ENCODE measurements around the gene ENTR1.

Gene ENTR1

GRCh38 chr9:136410500-136411287 is at the start of gene ENTR1, which contains the start of gene PMPCA:
TSS of gene ENTR1 (minus strand) at chr9:136410614. CDS start at chr9:136410397, 217 bp downstream.
TSS of gene PMPCA (plus strand) at chr9:136410658. CDS start at chr9:136410669, 11 bp downstream.
- DNase-seq (ENCODE audit: low spot score): peak; percentile 93

GRCh38 chr9:136459425-136459824 is 49.0 kb upstream of the ENTR1 start:
- no peak for DNase-seq (ENCODE audit: low spot score)

GRCh38 chr9:136457326-136457725 is 46.9 kb upstream of the ENTR1 start:
- no peak for DNase-seq (ENCODE audit: low spot score)

GRCh38 chr9:136456258-136456657 is 45.8 kb upstream of the ENTR1 start:
- DNase-seq (ENCODE audit: low spot score): no peak

GRCh38 chr9:136455043-136456002 is 44.9 kb upstream of the ENTR1 start:
- no peak for DNase-seq (ENCODE audit: low spot score)

- no peak for DNase-seq (ENCODE audit: low spot score)
These were observed 43.8 kb upstream of the ENTR1 start for GRCh38 chr9:136454026-136454796.

- DNase-seq (ENCODE audit: low spot score): no peak
These were observed 42.9 kb upstream of the ENTR1 start for GRCh38 chr9:136453326-136453725.

- DNase-seq (ENCODE audit: low spot score): no peak
These were observed 40.9 kb upstream of the ENTR1 start for GRCh38 chr9:136451221-136451877.

- no peak for DNase-seq (ENCODE audit: low spot score)
These were observed 38.2 kb upstream of the ENTR1 start for GRCh38 chr9:136448655-136449054.

GRCh38 chr9:136447173-136447778 is 36.9 kb upstream of the ENTR1 start:
- no peak for DNase-seq (ENCODE audit: low spot score)

- DNase-seq (ENCODE audit: low spot score): no peak
These were observed 35.4 kb upstream of the ENTR1 start for GRCh38 chr9:136445799-136446198.

GRCh38 chr9:136444102-136444501 is 33.7 kb upstream of the ENTR1 start:
- no peak for DNase-seq (ENCODE audit: low spot score)

- no peak for DNase-seq (ENCODE audit: low spot score)
These were observed 33.3 kb upstream of the ENTR1 start for GRCh38 chr9:136443687-136444086.

GRCh38 chr9:136443087-136443486 is 32.7 kb upstream of the ENTR1 start:
- DNase-seq (ENCODE audit: low spot score): no peak

- DNase-seq (ENCODE audit: low spot score): no peak
These were observed 31.9 kb upstream of the ENTR1 start for GRCh38 chr9:136442265-136442664.

- DNase-seq (ENCODE audit: low spot score): no peak
These were observed 31.3 kb upstream of the ENTR1 start for GRCh38 chr9:136441681-136442245.

GRCh38 chr9:136441191-136441680 is 30.8 kb upstream of the ENTR1 start:
- DNase-seq (ENCODE audit: low spot score): no peak

- DNase-seq (ENCODE audit: low spot score): peak; percentile 80
These were observed 29.3 kb upstream of the ENTR1 start, which contains the start of gene INPP5E for GRCh38 chr9:136439481-136440408. TSS of gene INPP5E (minus strand) at chr9:136439845. CDS start at chr9:136439419, 426 bp downstream.
